ENCODE measurements around the gene PRIMPOL.

GRCh38 chr4:184613405-184613804 is 36.1 kb upstream of the PRIMPOL start:
- TF ChIP-seq SMC3 (IDR thresholded peaks at IDR 0.05; ENCODE audit: low read depth, low read length) (no peak), CTCF (conservative IDR thresholded peaks at IDR 0.05; ENCODE audit: low read depth, low read length) (no peak), USF2 (IDR thresholded peaks at IDR 0.05; ENCODE audit: low read depth, low read length) (no peak), MXI1 (IDR thresholded peaks at IDR 0.05; ENCODE audit: borderline replicate concordance, low read depth, low read length) (no peak), RCOR1 (IDR thresholded peaks at IDR 0.05; ENCODE audit: insufficient replicate concordance, low read length) (no peak), RAD21 (IDR thresholded peaks at IDR 0.05; ENCODE audit: low read length) (no peak), POLR2A (IDR thresholded peaks at IDR 0.05; ENCODE audit: low read depth, low read length) (no peak), BHLHE40 (IDR thresholded peaks at IDR 0.05; ENCODE audit: low read depth, low read length) (no peak), CEBPB (IDR thresholded peaks at IDR 0.05; ENCODE audit: low read depth, low read length) (no peak), RFX5 (IDR thresholded peaks at IDR 0.05; ENCODE audit: low read depth, low read length) (no peak), MAFK (IDR thresholded peaks at IDR 0.05; ENCODE audit: low read depth, low read length) (no peak), ELK1 (IDR thresholded peaks at IDR 0.05; ENCODE audit: borderline replicate concordance, low read depth, low read length) (no peak)

All from IMR-90 (cell line).